ENCODE measurements around the gene L3MBTL4.
"Not testable (repeated sequence)": the region's sequence is repeated elsewhere in the genome, so short reads cannot be mapped to it uniquely, and the experiment has no call there.

DNA sequence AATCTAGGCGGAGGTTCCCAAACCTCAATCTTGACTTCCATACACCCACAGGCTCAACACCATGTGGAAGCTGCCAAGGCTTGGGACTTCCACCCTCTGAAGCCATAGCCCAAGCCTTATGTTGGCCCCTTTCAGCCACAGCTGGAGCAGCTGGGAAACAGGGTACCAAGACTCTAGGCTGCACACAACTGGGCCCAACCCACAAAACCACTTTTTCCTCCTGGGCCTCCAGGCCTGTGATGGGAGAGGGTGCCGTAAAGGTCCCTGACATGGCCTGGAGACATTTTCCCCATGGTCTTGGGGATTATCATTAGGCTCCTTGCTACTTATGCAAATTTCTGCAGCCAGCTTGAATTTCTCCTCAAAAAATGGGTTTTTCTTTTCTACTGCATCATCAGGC, 279.7 kb downstream of the L3MBTL4 start:
- not testable (repeated sequence) for TF ChIP-seq EZH2phosphoT487, EZH2, CTCF (IDR thresholded peaks at IDR 0.05)

Measured in neural progenitor cell (in vitro differentiated cells).